NB4 (cell line): Measurements from ENCODE around the gene CFAP65.
A peak's percentile ranks its signal among the peaks of the same experiment; 100 is the strongest.

ENCODE experiments used
- DNase-seq: peaks from one replicate; pipeline ENCODE4 v3.0.0; 2010; ENCODE audit warnings: low read depth
- H3K4me3 ChIP-seq: one replicate; pipeline ENCODE4 v1.5.1; 2011; ENCODE audit warnings: mild to moderate bottlenecking, low read depth, low read length, moderate library complexity
- CTCF ChIP-seq: IDR thresholded peaks from one replicate; pipeline ENCODE4 v1.5.1; 2012; ENCODE audit warnings: low read depth, low read length
- MAX ChIP-seq: IDR thresholded peaks from 2 replicates; pipeline ENCODE4 v1.6.1; 2011; ENCODE audit warnings: low read depth, low read length
- MYC ChIP-seq: IDR thresholded peaks from 2 replicates; pipeline ENCODE4 v1.6.1; 2011; ENCODE audit warnings: low read depth, low read length
- POLR2A ChIP-seq: IDR thresholded peaks from 2 replicates; pipeline ENCODE4 v1.6.1; 2011; ENCODE audit warnings: mild to moderate bottlenecking; ENCODE audit not compliant: insufficient read length; ENCODE audit errors: extremely low read depth

CFAP65 gene

GRCh38 chr2:218995561-218995960, 45.8 kb downstream of the CFAP65 start:
- no peak overlapping the region for H3K4me3 ChIP-seq
- TF ChIP-seq MAX (no peak), CTCF (no peak), MYC (no peak), POLR2A (no peak)
- no peak for DNase-seq

GRCh38 chr2:218993345-218994315, 47.7 kb downstream of the CFAP65 start, which contains the start of gene CRYBA2:
Gene CRYBA2, minus strand, starts transcription at chr2:218993422. Its CDS starts 246 bp downstream, at chr2:218993176.
- no peak within 1 kb of the TSS for H3K4me3 ChIP-seq
- peak; percentile 40 for DNase-seq
- TF ChIP-seq POLR2A (no peak), MAX (no peak)

- DNase-seq = no peak
- no peak overlapping the region for H3K4me3 ChIP-seq
- no peak for TF ChIP-seq CTCF
Measured at GRCh38 chr2:218992703-218993344, 48.5 kb downstream of the CFAP65 start.

GRCh38 chr2:218992196-218992595, 49.1 kb downstream of the CFAP65 start:
- TF ChIP-seq CTCF (no peak), POLR2A (no peak), MYC (no peak), MAX (no peak)
- DNase-seq = no peak
- H3K4me3 ChIP-seq = no peak overlapping the region

GRCh38 chr2:218991674-218992168, 49.6 kb downstream of the CFAP65 start:
- DNase-seq = no peak
- H3K4me3 ChIP-seq = no peak overlapping the region
- no peak for TF ChIP-seq MAX
- TF ChIP-seq CTCF = no peak
- no peak for TF ChIP-seq MYC
- TF ChIP-seq POLR2A = no peak

GRCh38 chr2:218990612-218991011, 50.7 kb downstream of the CFAP65 start:
- no peak overlapping the region for H3K4me3 ChIP-seq
- no peak for DNase-seq
- TF ChIP-seq POLR2A = no peak
- TF ChIP-seq CTCF = no peak
- no peak for TF ChIP-seq MAX
- no peak for TF ChIP-seq MYC
